GM23248 (cell line): ENCODE data around the gene IL9R.
"Not testable (repeated sequence)": the region's sequence is repeated elsewhere in the genome, so short reads cannot be mapped to it uniquely, and the experiment has no call there.

Experiments used
- EZH2 ChIP-seq: fragments of 200-600 bp; sonication (generic); IDR thresholded peaks from 2 replicates; pipeline ENCODE4 v1.6.1; 2018; ENCODE audit warnings: antibody characterized with exemption, mild to moderate bottlenecking; ENCODE audit not compliant: insufficient read depth, poor library complexity, severe bottlenecking
- EZH2phosphoT487 ChIP-seq: fragments of 200-600 bp; sonication (generic); IDR thresholded peaks from 2 replicates; pipeline ENCODE4 v1.6.1; 2018; ENCODE audit warnings: antibody characterized with exemption, moderate library complexity, mild to moderate bottlenecking, low read depth; ENCODE audit not compliant: insufficient read depth

DNA sequence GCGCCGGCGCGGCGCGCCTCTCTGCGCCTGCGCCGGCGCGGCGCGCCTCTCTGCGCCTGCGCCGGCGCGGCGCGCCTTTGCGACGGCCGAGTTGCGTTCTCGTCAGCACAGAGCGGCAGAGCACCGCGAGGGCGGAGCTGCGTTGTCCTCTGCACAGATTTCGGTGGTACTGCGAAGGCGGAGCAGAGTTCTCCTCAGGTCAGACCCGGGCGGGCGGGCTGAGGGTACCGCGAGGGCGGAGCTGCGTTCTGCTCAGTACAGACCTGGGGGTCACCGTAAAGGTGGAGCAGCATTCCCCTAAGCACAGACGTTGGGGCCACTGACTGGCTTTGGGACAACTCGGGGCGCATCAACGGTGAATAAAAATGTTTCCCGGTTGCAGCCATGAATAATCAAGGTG is 31.8 kb downstream of the IL9R start:
- not testable (repeated sequence) for TF ChIP-seq EZH2phosphoT487, EZH2
